HG02870 (cell line): ENCODE results near the gene DLG5.

Experiments used
- ATAC-seq: cut with Tn5 transposase; IDR thresholded peaks from one replicate; pipeline ENCODE4 v1.9.1; 2021; ENCODE audit warnings: mild to moderate bottlenecking, moderate library complexity; ENCODE audit not compliant: unreplicated experiment

Gene DLG5

GRCh38 chr10:77896058-77896457 lies 30.5 kb downstream of the DLG5 start:
- ATAC-seq = no peak

GRCh38 chr10:77894058-77894457 lies 32.5 kb downstream of the DLG5 start:
- no peak for ATAC-seq

GRCh38 chr10:77893386-77893785 lies 33.2 kb downstream of the DLG5 start:
- no peak for ATAC-seq

GRCh38 chr10:77892761-77893160 lies 33.8 kb downstream of the DLG5 start:
- no peak for ATAC-seq

GRCh38 chr10:77892021-77892739 lies 34.4 kb downstream of the DLG5 start:
- no peak for ATAC-seq

GRCh38 chr10:77890097-77890496 lies 36.5 kb downstream of the DLG5 start:
- ATAC-seq = no peak

GRCh38 chr10:77889277-77889903 lies 37.2 kb downstream of the DLG5 start:
- no peak for ATAC-seq

GRCh38 chr10:77888356-77888703 lies 38.2 kb downstream of the DLG5 start:
- no peak for ATAC-seq

GRCh38 chr10:77887631-77888355 lies 38.8 kb downstream of the DLG5 start:
- ATAC-seq = no peak

- ATAC-seq = no peak
These were observed 39.7 kb downstream of the DLG5 start for GRCh38 chr10:77886795-77887355.

- ATAC-seq = no peak
These were observed 42.4 kb downstream of the DLG5 start for GRCh38 chr10:77884181-77884580.

GRCh38 chr10:77881636-77882035 lies 44.9 kb downstream of the DLG5 start:
- no peak for ATAC-seq

GRCh38 chr10:77881222-77881621 lies 45.3 kb downstream of the DLG5 start:
- ATAC-seq = no peak

- ATAC-seq = no peak
These were observed 46.8 kb downstream of the DLG5 start for GRCh38 chr10:77879710-77880109.

GRCh38 chr10:77879065-77879464 lies 47.5 kb downstream of the DLG5 start:
- no peak for ATAC-seq

- no peak for ATAC-seq
These were observed 48.9 kb downstream of the DLG5 start for GRCh38 chr10:77877441-77878344.

GRCh38 chr10:77875730-77876129 lies 50.8 kb downstream of the DLG5 start:
- ATAC-seq = no peak

GRCh38 chr10:77874872-77875271 lies 51.7 kb downstream of the DLG5 start:
- no peak for ATAC-seq

- peak; percentile 70 for ATAC-seq
These were observed 52.8 kb downstream of the DLG5 start for GRCh38 chr10:77873536-77874380.
